HEK293T (cell line): ENCODE data around the gene DCUN1D3.

Source experiments
- ARNT ChIP-seq: fragments of 450-650 bp; IDR thresholded peaks from 2 replicates; pipeline ENCODE4 v1.6.1; 2017; ENCODE audit warnings: mild to moderate bottlenecking
- BHLHE40 ChIP-seq: fragments of 450-650 bp; IDR thresholded peaks from 2 replicates; pipeline ENCODE4 v1.6.1; 2016; ENCODE audit warnings: mild to moderate bottlenecking, moderate library complexity, borderline replicate concordance
- FOXA1 ChIP-seq: fragments of 450-650 bp; IDR thresholded peaks from 2 replicates; pipeline ENCODE4 v1.6.1; 2016; ENCODE audit warnings: mild to moderate bottlenecking
- FOXK2 ChIP-seq: fragments of 450-650 bp; IDR thresholded peaks from 2 replicates; pipeline ENCODE4 v1.6.1; 2016; ENCODE audit warnings: mild to moderate bottlenecking
- FOXM1 ChIP-seq: fragments of 450-650 bp; IDR thresholded peaks from 2 replicates; pipeline ENCODE4 v1.6.1; 2017; ENCODE audit warnings: mild to moderate bottlenecking, borderline replicate concordance
- HDGF ChIP-seq: fragments of 450-650 bp; IDR thresholded peaks from 2 replicates; pipeline ENCODE4 v1.6.1; 2017; ENCODE audit warnings: antibody characterized with exemption, borderline replicate concordance
- L3MBTL2 ChIP-seq: fragments of 450-650 bp; conservative IDR thresholded peaks from 2 replicates; pipeline ENCODE4 v1.6.1; 2016; ENCODE audit warnings: mild to moderate bottlenecking
- LEF1 ChIP-seq: fragments of 450-650 bp; IDR thresholded peaks from 2 replicates; pipeline ENCODE4 v1.6.1; 2017; ENCODE audit warnings: mild to moderate bottlenecking, borderline replicate concordance
- NFRKB ChIP-seq: fragments of 450-650 bp; IDR thresholded peaks from 2 replicates; pipeline ENCODE4 v1.6.1; 2016; ENCODE audit warnings: mild to moderate bottlenecking, moderate library complexity
- SP1 ChIP-seq: fragments of 450-650 bp; IDR thresholded peaks from 2 replicates; pipeline ENCODE4 v1.6.1; 2017
- SUZ12 ChIP-seq: fragments of 450-650 bp; IDR thresholded peaks from 2 replicates; pipeline ENCODE4 v1.6.1; 2016; ENCODE audit warnings: mild to moderate bottlenecking
- ZNF384 ChIP-seq: fragments of 450-650 bp; IDR thresholded peaks from 2 replicates; pipeline ENCODE4 v1.6.1; 2016

- TF ChIP-seq HDGF (no peak), NFRKB (no peak), FOXA1 (no peak), SP1 (no peak), ZNF384 (no peak), ARNT (no peak), L3MBTL2 (no peak), FOXM1 (no peak), LEF1 (no peak), BHLHE40 (no peak), FOXK2 (no peak), SUZ12 (no peak)
These were observed 42.1 kb upstream of the DCUN1D3 start for GRCh38 chr16:20942256-20942655.
